Glutamatergic neuron (in vitro differentiated cells): Measurements from ENCODE around the gene MAGI1. TPM values are rescaled to one million over a fixed set of nuclear protein-coding genes. Genes with fewer than 3 reads are reported as not detected.

ENCODE experiments used
- DNase-seq: peaks from one replicate; pipeline ENCODE4 v3.0.0; 2022
- H3K27ac Mint-ChIP-seq: one replicate; pipeline ENCODE4 v1.8.0; 2020; ENCODE audit warnings: mild to moderate bottlenecking, mixed read lengths, inconsistent platforms; ENCODE audit not compliant: unreplicated experiment
- H3K27me3 Mint-ChIP-seq: one replicate; pipeline ENCODE4 v1.8.0; 2020; ENCODE audit warnings: mild to moderate bottlenecking, moderate library complexity, mixed read lengths, inconsistent platforms; ENCODE audit not compliant: unreplicated experiment
- H3K36me3 Mint-ChIP-seq: one replicate; pipeline ENCODE4 v1.8.0; 2020; ENCODE audit warnings: mild to moderate bottlenecking, mixed read lengths, inconsistent platforms; ENCODE audit not compliant: unreplicated experiment
- H3K4me1 Mint-ChIP-seq: one replicate; pipeline ENCODE4 v1.8.0; 2020; ENCODE audit warnings: mild to moderate bottlenecking, low read depth, mixed read lengths, inconsistent platforms; ENCODE audit not compliant: unreplicated experiment
- H3K4me3 Mint-ChIP-seq: one replicate; pipeline ENCODE4 v1.8.0; 2020; ENCODE audit warnings: mild to moderate bottlenecking, mixed read lengths, inconsistent platforms; ENCODE audit not compliant: unreplicated experiment
- H3K9me3 Mint-ChIP-seq: one replicate; pipeline ENCODE4 v1.8.0; 2020; ENCODE audit warnings: mild to moderate bottlenecking, moderate library complexity, mixed read lengths, inconsistent platforms; ENCODE audit not compliant: unreplicated experiment
- total RNA-seq: library from RNA; stranded (reverse); fragmentation: NEBNext Ultra II Directional; extraction: Animal tissue kit (Norgen Biotek cat#: 25700); gene quantifications from one replicate; pipeline ENCODE4 v1.2.1, GENCODE V29; 2021; ENCODE audit not compliant: unreplicated experiment
- TF ChIP-seq, protein P1 (sequence below): fragments of 200-600 bp; sonication (generic); IDR thresholded peaks from one replicate; pipeline ENCODE4 v1.5.0; 2021; ENCODE audit not compliant: partially characterized antibody, unreplicated experiment

The MAGI1 gene
- total RNA-seq, 1 donor from 2014 or later = 46.5 TPM

DNA sequence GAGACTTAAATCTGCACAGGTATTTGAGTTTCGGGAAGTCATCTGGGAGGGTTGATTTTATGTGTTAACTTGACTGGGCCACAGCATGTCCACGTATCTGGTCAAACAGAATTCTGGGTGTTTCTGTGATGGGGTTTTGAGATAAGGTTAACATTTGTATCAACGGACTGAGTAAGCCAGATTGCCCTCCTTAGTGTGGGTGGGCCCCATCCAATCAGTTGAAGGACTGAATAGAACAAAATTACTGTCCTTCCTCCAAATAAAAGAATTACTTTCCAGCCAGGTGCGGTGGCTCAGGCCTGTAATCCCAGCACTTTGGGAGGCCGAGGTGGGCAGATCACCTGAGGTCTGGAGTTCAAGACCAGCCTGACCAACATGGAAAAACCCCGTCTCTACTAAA, 399.3 kb downstream of the MAGI1 start:
- no peaks in the 10 kb centered on the region for H3K27me3 Mint-ChIP-seq
- H3K4me3 Mint-ChIP-seq = no peak overlapping the region
- no peak overlapping the region for H3K27ac Mint-ChIP-seq
- H3K9me3 Mint-ChIP-seq = no peaks in the 10 kb centered on the region
- DNase-seq = no peak
- H3K4me1 Mint-ChIP-seq = peaks cover 13% of the 10 kb centered on the region
- TF ChIP-seq, protein P1, sequence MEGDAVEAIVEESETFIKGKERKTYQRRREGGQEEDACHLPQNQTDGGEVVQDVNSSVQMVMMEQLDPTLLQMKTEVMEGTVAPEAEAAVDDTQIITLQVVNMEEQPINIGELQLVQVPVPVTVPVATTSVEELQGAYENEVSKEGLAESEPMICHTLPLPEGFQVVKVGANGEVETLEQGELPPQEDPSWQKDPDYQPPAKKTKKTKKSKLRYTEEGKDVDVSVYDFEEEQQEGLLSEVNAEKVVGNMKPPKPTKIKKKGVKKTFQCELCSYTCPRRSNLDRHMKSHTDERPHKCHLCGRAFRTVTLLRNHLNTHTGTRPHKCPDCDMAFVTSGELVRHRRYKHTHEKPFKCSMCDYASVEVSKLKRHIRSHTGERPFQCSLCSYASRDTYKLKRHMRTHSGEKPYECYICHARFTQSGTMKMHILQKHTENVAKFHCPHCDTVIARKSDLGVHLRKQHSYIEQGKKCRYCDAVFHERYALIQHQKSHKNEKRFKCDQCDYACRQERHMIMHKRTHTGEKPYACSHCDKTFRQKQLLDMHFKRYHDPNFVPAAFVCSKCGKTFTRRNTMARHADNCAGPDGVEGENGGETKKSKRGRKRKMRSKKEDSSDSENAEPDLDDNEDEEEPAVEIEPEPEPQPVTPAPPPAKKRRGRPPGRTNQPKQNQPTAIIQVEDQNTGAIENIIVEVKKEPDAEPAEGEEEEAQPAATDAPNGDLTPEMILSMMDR = no peak
- H3K36me3 Mint-ChIP-seq = peaks cover 3% of the 10 kb centered on the region

DNA sequence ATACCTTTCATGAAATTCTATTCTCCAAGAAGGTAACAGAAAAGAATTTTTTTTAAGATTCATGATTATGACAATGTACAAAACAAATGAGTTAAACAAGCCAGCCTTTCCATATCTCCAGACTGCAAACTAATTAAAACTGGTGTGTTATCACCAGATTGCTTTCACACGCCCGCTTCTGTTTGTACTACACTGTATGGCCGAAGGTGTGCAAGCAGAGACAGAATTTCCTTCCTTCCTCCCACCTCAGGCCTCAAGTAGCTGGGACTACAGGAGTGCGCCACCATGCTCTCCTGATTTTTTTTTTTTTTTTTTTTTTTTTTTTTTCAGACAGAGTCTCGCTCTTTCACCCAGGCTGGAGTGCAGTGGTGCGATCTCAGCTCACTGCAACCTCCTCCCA, 400.4 kb downstream of the MAGI1 start:
- DNase-seq = no peak
- no peaks in the 10 kb centered on the region for H3K27me3 Mint-ChIP-seq
- peaks cover 2% of the 10 kb centered on the region for H3K9me3 Mint-ChIP-seq
- no peak overlapping the region for H3K27ac Mint-ChIP-seq
- no peak overlapping the region for H3K4me3 Mint-ChIP-seq
- TF ChIP-seq, protein P1 = no peak
- peaks cover 13% of the 10 kb centered on the region for H3K4me1 Mint-ChIP-seq
- H3K36me3 Mint-ChIP-seq = peaks cover 3% of the 10 kb centered on the region

DNA sequence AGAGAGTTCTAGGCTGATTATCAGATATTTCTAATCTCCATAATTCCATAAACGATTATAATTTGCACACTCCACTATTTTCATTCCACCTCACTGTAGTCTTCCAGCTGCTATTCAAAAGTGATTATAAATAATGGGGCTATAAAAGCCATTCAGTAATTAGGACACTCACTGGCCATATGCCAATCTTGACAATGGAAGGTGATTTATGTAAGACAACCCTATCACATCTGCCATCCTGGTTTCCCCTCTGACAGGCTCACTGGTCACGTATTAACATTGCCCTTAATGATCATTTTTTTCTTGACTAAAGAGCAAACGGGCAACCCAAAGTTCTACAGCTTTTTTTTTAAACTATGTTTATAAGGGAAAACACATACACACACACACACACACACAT, 402.4 kb downstream of the MAGI1 start:
- Mint-ChIP-seq H3K4me3 (no peak overlapping the region), H3K27ac (no peak overlapping the region), H3K9me3 (peaks cover 2% of the 10 kb centered on the region), H3K27me3 (no peaks in the 10 kb centered on the region), H3K36me3 (peaks cover 3% of the 10 kb centered on the region), H3K4me1 (peaks cover 13% of the 10 kb centered on the region)
- no peak for DNase-seq
- TF ChIP-seq, protein P1 = no peak

DNA sequence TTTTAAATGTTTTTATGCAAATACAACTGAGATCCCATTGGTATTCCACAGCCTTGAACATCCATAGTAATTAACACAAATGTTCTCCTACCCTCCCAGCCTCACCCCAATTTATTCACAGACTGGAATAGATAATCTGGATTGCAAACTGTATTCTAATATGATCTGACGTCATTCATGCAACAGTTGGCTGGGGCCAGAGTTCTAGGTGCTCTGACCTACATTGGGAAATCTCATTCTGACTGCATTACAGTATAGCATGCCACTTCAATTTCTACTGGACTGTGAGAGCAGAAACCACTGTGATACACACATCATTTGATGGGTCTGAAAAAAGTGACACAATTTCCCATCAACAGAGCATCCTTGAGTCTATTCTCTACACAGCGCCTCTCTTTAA, 403.1 kb downstream of the MAGI1 start:
- TF ChIP-seq, protein P1 = no peak
- H3K27ac Mint-ChIP-seq = no peak overlapping the region
- DNase-seq = no peak
- H3K4me3 Mint-ChIP-seq = no peak overlapping the region
- peaks cover 13% of the 10 kb centered on the region for H3K4me1 Mint-ChIP-seq
- no peaks in the 10 kb centered on the region for H3K27me3 Mint-ChIP-seq
- H3K9me3 Mint-ChIP-seq = peaks cover 2% of the 10 kb centered on the region
- H3K36me3 Mint-ChIP-seq = peaks cover 3% of the 10 kb centered on the region

DNA sequence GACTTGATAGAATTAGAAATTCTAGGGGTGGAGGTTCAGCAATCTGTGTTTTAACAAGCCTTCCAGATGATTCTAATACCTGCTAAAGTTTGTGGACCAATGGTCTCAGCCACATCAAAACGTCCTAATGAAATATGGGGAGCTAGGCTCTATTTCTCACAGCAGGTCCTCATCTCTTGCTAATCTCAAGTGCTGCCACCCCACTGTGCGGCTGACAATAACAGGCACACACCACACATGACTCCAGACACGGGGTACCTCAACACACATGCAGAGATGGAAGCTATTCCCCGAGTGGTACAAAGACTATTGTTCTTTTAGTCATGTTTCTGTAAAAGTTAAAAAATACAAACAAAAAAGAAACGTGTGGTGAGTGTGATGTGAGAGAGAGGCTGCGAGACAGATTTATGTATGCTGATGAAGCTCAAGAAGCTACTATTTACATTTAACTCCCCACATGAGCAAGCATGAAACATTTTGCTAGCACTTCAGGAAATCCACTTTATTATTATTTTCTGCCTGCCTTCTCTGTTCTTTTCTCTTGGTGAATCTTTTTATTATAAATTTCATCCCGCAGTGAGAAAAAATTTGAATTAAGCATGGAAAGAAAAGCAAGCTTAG, 405.6 kb downstream of the MAGI1 start:
- Mint-ChIP-seq H3K4me3 (no peak overlapping the region), H3K4me1 (peaks cover 14% of the 10 kb centered on the region), H3K9me3 (peaks cover 2% of the 10 kb centered on the region), H3K36me3 (no peaks in the 10 kb centered on the region), H3K27me3 (no peaks in the 10 kb centered on the region), H3K27ac (no peak overlapping the region)
- DNase-seq = no peak
- TF ChIP-seq, protein P1 = no peak
